Measurements from ENCODE around the gene CEP63.

The CEP63 gene

DNA sequence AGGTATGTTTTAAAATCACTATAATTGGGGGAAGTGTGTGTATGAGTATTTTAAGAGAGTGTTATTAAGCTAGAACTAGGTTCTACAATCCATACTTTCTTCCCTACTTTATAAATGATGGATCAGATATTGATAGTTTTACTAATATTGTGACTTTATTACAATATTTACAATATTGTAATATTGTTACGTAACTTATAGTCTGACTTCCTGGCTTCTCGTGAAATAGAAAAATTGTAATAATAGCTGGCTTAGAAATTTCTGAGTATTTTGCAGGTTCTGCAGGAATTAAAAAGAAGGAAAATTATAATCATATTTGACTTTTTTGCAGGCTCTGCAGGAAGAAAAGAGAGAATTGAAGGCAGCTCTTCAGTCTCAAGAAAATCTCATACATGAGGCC, 60.0 kb downstream of the CEP63 start:
- H3K4me2 ChIP-seq (ENCODE audit: low read length) = no peak overlapping the region
- no peak overlapping the region for H2AFZ ChIP-seq (ENCODE audit: low read depth, low read length)
- H3K36me3 ChIP-seq (replicated peaks; ENCODE audit: low read depth, low read length) = peaks cover 18% of the 10 kb centered on the region
- no peak overlapping the region for H3K4me3 ChIP-seq (ENCODE audit: low read length)
- H3K27me3 ChIP-seq (ENCODE audit: low read depth, low read length) = no peaks in the 10 kb centered on the region
- no peaks in the 10 kb centered on the region for H3K4me1 ChIP-seq (ENCODE audit: low read length)
- no peaks in the 10 kb centered on the region for H4K20me1 ChIP-seq (ENCODE audit: insufficient read depth, low read length)
- TF ChIP-seq, protein P1, sequence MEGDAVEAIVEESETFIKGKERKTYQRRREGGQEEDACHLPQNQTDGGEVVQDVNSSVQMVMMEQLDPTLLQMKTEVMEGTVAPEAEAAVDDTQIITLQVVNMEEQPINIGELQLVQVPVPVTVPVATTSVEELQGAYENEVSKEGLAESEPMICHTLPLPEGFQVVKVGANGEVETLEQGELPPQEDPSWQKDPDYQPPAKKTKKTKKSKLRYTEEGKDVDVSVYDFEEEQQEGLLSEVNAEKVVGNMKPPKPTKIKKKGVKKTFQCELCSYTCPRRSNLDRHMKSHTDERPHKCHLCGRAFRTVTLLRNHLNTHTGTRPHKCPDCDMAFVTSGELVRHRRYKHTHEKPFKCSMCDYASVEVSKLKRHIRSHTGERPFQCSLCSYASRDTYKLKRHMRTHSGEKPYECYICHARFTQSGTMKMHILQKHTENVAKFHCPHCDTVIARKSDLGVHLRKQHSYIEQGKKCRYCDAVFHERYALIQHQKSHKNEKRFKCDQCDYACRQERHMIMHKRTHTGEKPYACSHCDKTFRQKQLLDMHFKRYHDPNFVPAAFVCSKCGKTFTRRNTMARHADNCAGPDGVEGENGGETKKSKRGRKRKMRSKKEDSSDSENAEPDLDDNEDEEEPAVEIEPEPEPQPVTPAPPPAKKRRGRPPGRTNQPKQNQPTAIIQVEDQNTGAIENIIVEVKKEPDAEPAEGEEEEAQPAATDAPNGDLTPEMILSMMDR (IDR thresholded peaks at IDR 0.05; ENCODE audit: low read depth, low read length) = no peak
- no peak for TF ChIP-seq EZH2phosphoT487 (IDR thresholded peaks at IDR 0.05; ENCODE audit: low read depth)
- no peaks in the 10 kb centered on the region for H3K9me3 ChIP-seq (ENCODE audit: insufficient read depth, low read length)
- no peak overlapping the region for H3K27ac ChIP-seq (ENCODE audit: low read length)
- H3K9ac ChIP-seq (ENCODE audit: low read length) = no peak overlapping the region
- no peaks in the 10 kb centered on the region for H3K79me2 ChIP-seq (ENCODE audit: low read length)

DNA sequence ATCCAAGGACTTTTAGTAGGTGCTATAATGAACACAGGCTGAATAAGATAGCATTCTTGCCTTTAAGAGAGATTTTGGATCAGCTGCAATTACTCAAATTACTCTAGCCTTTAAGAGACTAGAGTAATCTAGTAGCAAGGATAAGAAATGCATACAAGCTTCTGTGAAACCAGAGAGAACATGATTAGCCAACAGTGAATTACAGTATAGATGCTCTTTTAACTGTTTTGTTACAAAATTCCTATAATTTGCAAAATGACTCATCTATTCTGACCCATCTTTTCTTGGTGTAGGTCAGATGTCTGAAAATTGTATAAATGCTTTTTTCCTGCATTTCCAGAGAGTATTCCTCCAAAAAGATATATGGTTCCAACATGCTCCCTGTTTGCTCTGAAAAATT, 66.9 kb downstream of the CEP63 start:
- Histone ChIP-seq H3K4me3 (ENCODE audit: low read length) (no peak overlapping the region), H3K27me3 (ENCODE audit: low read depth, low read length) (no peaks in the 10 kb centered on the region), H3K79me2 (ENCODE audit: low read length) (no peaks in the 10 kb centered on the region), H3K4me1 (ENCODE audit: low read length) (no peaks in the 10 kb centered on the region), H3K4me2 (ENCODE audit: low read length) (no peak overlapping the region), H4K20me1 (ENCODE audit: insufficient read depth, low read length) (no peaks in the 10 kb centered on the region), H3K9me3 (ENCODE audit: insufficient read depth, low read length) (no peaks in the 10 kb centered on the region), H3K27ac (ENCODE audit: low read length) (no peak overlapping the region), H3K9ac (ENCODE audit: low read length) (no peak overlapping the region), H3K36me3 (replicated peaks; ENCODE audit: low read depth, low read length) (peaks cover 29% of the 10 kb centered on the region), H2AFZ (ENCODE audit: low read depth, low read length) (no peak overlapping the region)
- TF ChIP-seq, protein P1 (IDR thresholded peaks at IDR 0.05; ENCODE audit: low read depth, low read length) = no peak
- TF ChIP-seq EZH2phosphoT487 (IDR thresholded peaks at IDR 0.05; ENCODE audit: low read depth) = no peak

DNA sequence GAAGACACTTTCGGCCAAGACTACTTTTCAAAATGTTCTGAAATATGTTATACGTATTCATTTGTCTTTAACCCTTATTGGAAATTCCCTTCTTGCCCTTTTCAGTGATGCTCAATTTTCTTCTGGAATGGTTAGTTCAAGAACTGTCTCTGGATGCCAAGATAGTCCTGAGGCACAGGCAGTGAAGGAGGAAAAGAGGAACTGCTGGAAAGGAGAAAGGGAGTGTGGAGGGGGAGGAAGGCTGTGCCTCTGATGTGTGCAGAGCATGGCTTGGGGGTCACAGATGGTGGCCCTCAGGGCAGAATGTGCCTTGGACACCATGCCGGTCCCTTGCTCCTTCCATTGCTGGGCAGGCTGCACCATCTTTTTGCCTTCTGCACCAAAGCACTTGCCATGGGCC, 73.7 kb downstream of the CEP63 start:
- H3K27me3 ChIP-seq (ENCODE audit: low read depth, low read length) = no peaks in the 10 kb centered on the region
- no peaks in the 10 kb centered on the region for H3K4me1 ChIP-seq (ENCODE audit: low read length)
- no peak overlapping the region for H2AFZ ChIP-seq (ENCODE audit: low read depth, low read length)
- H3K27ac ChIP-seq (ENCODE audit: low read length) = no peak overlapping the region
- peaks cover 8% of the 10 kb centered on the region for H3K36me3 ChIP-seq (replicated peaks; ENCODE audit: low read depth, low read length)
- TF ChIP-seq, protein P1 (IDR thresholded peaks at IDR 0.05; ENCODE audit: low read depth, low read length) = no peak
- no peak for TF ChIP-seq EZH2phosphoT487 (IDR thresholded peaks at IDR 0.05; ENCODE audit: low read depth)
- no peak overlapping the region for H3K9ac ChIP-seq (ENCODE audit: low read length)
- H3K79me2 ChIP-seq (ENCODE audit: low read length) = no peaks in the 10 kb centered on the region
- no peaks in the 10 kb centered on the region for H4K20me1 ChIP-seq (ENCODE audit: insufficient read depth, low read length)
- H3K4me3 ChIP-seq (ENCODE audit: low read length) = no peak overlapping the region
- no peak overlapping the region for H3K4me2 ChIP-seq (ENCODE audit: low read length)
- H3K9me3 ChIP-seq (ENCODE audit: insufficient read depth, low read length) = no peaks in the 10 kb centered on the region

DNA sequence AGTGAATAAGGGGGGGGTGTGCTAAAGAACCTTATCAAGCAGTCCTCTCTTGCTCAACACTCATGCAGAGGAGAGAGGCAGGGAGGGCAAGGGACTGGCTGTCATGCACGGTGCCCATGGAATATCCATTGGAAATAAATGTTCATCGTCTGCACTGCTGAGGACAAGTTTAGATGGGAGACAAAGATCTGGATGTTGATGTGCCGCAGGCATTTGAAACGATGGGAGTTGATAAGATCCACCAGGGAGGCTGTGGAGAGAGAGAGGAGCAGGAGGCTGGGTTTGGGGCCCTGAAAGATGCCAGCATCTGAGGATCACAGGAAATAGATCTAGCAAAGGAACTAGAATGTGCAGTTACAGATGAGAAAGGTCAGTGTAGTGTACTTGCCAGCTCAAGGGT, 76.2 kb downstream of the CEP63 start:
- H3K79me2 ChIP-seq (ENCODE audit: low read length) = no peaks in the 10 kb centered on the region
- no peak overlapping the region for H3K27ac ChIP-seq (ENCODE audit: low read length)
- H3K4me3 ChIP-seq (ENCODE audit: low read length) = no peak overlapping the region
- no peak overlapping the region for H3K9ac ChIP-seq (ENCODE audit: low read length)
- H3K9me3 ChIP-seq (ENCODE audit: insufficient read depth, low read length) = no peaks in the 10 kb centered on the region
- H4K20me1 ChIP-seq (ENCODE audit: insufficient read depth, low read length) = no peaks in the 10 kb centered on the region
- no peak overlapping the region for H2AFZ ChIP-seq (ENCODE audit: low read depth, low read length)
- no peak for TF ChIP-seq EZH2phosphoT487 (IDR thresholded peaks at IDR 0.05; ENCODE audit: low read depth)
- TF ChIP-seq, protein P1 (IDR thresholded peaks at IDR 0.05; ENCODE audit: low read depth, low read length) = no peak
- no peak overlapping the region for H3K4me2 ChIP-seq (ENCODE audit: low read length)
- no peaks in the 10 kb centered on the region for H3K27me3 ChIP-seq (ENCODE audit: low read depth, low read length)
- H3K4me1 ChIP-seq (ENCODE audit: low read length) = no peaks in the 10 kb centered on the region
- peaks cover 12% of the 10 kb centered on the region for H3K36me3 ChIP-seq (replicated peaks; ENCODE audit: low read depth, low read length)

Measured in OCI-LY3 (cell line).